Endothelial cell (in vitro differentiated cells): Measurements from ENCODE around the gene SENP8. TPM values are rescaled to one million over a fixed set of nuclear protein-coding genes. Genes with fewer than 3 reads are reported as not detected.

Experiments used
- DNase-seq: peaks from one replicate; pipeline ENCODE4 v3.0.0; 2021; ENCODE audit warnings: low spot score
- H3K27ac Mint-ChIP-seq: one replicate; pipeline ENCODE4 v1.8.0; 2021; ENCODE audit warnings: mixed read lengths, inconsistent platforms; ENCODE audit not compliant: unreplicated experiment
- H3K27me3 Mint-ChIP-seq: one replicate; pipeline ENCODE4 v1.8.0; 2021; ENCODE audit warnings: mild to moderate bottlenecking, moderate library complexity, mixed read lengths, inconsistent platforms; ENCODE audit not compliant: unreplicated experiment
- H3K36me3 Mint-ChIP-seq: one replicate; pipeline ENCODE4 v1.8.0; 2021; ENCODE audit warnings: mild to moderate bottlenecking, low read depth, mixed read lengths, inconsistent platforms; ENCODE audit not compliant: unreplicated experiment
- H3K4me1 Mint-ChIP-seq: one replicate; pipeline ENCODE4 v1.8.0; 2021; ENCODE audit warnings: mild to moderate bottlenecking, mixed read lengths, inconsistent platforms; ENCODE audit not compliant: unreplicated experiment
- H3K4me3 Mint-ChIP-seq: one replicate; pipeline ENCODE4 v1.8.0; 2021; ENCODE audit warnings: mild to moderate bottlenecking, mixed read lengths, inconsistent platforms; ENCODE audit not compliant: unreplicated experiment
- H3K9me3 Mint-ChIP-seq: one replicate; pipeline ENCODE4 v1.8.0; 2021; ENCODE audit warnings: mixed read lengths, inconsistent platforms; ENCODE audit not compliant: unreplicated experiment
- total RNA-seq: library from RNA; stranded (reverse); fragmentation: NEBNext Ultra II Directional; extraction: Animal tissue kit (Norgen Biotek cat#: 25700); gene quantifications from one replicate; pipeline ENCODE4 v1.2.1, GENCODE V29; 2021; ENCODE audit not compliant: unreplicated experiment
- TF ChIP-seq, protein P1 (sequence below): fragments of 200-600 bp; sonication (generic); IDR thresholded peaks from one replicate; pipeline ENCODE4 v1.5.0; 2021; ENCODE audit warnings: antibody characterized with exemption; ENCODE audit not compliant: unreplicated experiment

Gene SENP8
- total RNA-seq, 1 donor from 2014 or later, result 4.1 TPM

DNA sequence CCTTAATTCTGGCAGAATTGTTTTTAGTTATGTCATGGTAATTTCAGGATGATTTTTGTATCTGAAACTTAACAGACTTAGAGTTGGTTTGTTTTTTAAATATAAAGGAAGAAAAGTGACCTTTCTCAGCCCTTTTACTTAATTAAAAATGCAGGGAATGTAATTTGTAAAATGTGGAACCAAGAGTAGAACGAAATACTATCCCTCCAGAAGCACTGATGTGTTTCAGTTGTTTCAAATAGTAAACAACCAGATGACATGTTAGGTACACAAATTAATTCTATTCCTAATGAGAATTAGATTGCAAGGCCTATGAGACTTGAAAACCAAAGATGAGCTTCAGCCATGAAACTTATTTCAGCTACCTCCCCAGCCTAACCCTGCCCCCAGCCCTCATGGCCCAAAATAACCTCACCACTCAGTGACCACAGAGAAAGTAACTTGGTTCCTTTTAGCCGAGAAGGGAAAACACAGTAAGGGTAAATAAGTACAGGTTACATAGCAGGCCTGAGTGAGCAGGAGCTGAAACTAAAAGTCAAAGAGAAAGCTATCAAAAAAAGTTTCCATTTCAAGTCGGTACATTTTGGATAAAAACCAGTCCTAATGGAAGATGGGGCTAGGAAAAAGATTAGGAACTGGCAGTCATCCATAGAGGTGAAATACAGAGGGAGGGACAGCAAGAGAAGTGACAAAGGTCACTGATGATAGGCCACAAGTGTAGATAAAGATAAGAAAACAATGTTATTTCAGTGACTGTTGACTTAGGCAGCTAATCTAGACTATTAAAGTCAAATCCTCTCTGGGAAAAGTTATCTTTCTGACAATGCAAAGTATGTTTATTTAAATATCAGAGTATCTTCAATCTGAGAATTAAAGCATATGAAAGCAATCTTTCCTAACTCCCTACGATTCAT, 23.2 kb downstream of the SENP8 start:
- Mint-ChIP-seq H3K4me1 (no peaks in the 10 kb centered on the region), H3K4me3 (no peak overlapping the region), H3K27ac (no peak overlapping the region), H3K36me3 (no peaks in the 10 kb centered on the region), H3K27me3 (no peaks in the 10 kb centered on the region), H3K9me3 (no peaks in the 10 kb centered on the region)
- no peak for DNase-seq
- TF ChIP-seq, protein P1, sequence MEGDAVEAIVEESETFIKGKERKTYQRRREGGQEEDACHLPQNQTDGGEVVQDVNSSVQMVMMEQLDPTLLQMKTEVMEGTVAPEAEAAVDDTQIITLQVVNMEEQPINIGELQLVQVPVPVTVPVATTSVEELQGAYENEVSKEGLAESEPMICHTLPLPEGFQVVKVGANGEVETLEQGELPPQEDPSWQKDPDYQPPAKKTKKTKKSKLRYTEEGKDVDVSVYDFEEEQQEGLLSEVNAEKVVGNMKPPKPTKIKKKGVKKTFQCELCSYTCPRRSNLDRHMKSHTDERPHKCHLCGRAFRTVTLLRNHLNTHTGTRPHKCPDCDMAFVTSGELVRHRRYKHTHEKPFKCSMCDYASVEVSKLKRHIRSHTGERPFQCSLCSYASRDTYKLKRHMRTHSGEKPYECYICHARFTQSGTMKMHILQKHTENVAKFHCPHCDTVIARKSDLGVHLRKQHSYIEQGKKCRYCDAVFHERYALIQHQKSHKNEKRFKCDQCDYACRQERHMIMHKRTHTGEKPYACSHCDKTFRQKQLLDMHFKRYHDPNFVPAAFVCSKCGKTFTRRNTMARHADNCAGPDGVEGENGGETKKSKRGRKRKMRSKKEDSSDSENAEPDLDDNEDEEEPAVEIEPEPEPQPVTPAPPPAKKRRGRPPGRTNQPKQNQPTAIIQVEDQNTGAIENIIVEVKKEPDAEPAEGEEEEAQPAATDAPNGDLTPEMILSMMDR, result no peak

DNA sequence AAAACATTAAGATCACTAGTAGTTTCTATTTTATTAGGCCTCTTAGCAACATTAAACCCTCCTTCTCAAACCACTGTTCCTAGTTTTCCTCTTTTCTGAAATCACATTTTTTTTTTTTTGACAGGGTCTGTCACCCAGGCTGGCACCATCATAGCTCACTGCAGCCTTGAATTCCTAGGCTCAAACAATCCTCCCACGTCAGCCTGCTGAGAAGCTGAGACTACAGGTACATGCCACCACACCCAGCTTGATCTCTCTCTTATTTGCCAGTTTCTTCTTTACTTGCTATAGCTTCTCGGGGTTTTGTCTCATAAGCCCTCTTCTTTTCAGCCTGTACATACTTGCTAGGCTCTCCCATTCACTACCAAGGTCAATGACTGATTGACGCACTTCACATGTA, 28.0 kb downstream of the SENP8 start:
- no peak for DNase-seq
- Mint-ChIP-seq H3K4me3 (no peak overlapping the region), H3K27ac (no peak overlapping the region), H3K4me1 (peaks cover 2% of the 10 kb centered on the region), H3K36me3 (no peaks in the 10 kb centered on the region), H3K27me3 (no peaks in the 10 kb centered on the region), H3K9me3 (no peaks in the 10 kb centered on the region)
- TF ChIP-seq, protein P1, result no peak

- H3K27me3 Mint-ChIP-seq, result no peaks in the 10 kb centered on the region
- no peaks in the 10 kb centered on the region for H3K36me3 Mint-ChIP-seq
- TF ChIP-seq, protein P1, result no peak
- no peaks in the 10 kb centered on the region for H3K9me3 Mint-ChIP-seq
- H3K27ac Mint-ChIP-seq, result no peak overlapping the region
- DNase-seq, result no peak
- no peak overlapping the region for H3K4me3 Mint-ChIP-seq
- peaks cover 2% of the 10 kb centered on the region for H3K4me1 Mint-ChIP-seq
Observed at GRCh38 chr15:72146934-72147333, 28.7 kb downstream of the SENP8 start.

DNA sequence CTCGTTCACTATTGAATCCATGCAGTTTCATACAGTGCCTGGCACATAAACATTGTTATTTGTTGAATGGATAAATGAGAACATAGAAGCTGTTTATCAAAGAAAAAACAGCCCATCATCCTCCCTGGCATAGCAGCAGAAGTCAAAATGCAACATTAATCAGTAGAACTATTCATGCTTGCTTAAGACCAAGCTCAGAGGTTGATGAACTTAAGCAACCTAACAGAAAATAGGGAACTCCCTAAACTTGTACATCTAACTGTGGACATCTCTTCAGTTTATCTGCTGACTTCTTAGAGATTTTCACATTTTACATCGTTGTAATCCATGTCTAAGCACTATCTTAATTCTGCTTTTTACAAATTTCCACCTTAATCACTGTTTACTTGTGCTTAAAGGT, 29.2 kb downstream of the SENP8 start:
- Mint-ChIP-seq H3K36me3 (no peaks in the 10 kb centered on the region), H3K4me1 (peaks cover 2% of the 10 kb centered on the region), H3K27ac (no peak overlapping the region), H3K27me3 (no peaks in the 10 kb centered on the region), H3K4me3 (no peak overlapping the region), H3K9me3 (no peaks in the 10 kb centered on the region)
- TF ChIP-seq, protein P1, result no peak
- DNase-seq, result no peak

GRCh38 chr15:72153269-72154000, 35.2 kb downstream of the SENP8 start:
- no peaks in the 10 kb centered on the region for H3K36me3 Mint-ChIP-seq
- no peaks in the 10 kb centered on the region for H3K9me3 Mint-ChIP-seq
- peaks cover 2% of the 10 kb centered on the region for H3K4me1 Mint-ChIP-seq
- H3K27ac Mint-ChIP-seq, result no peak overlapping the region
- TF ChIP-seq, protein P1, result no peak
- H3K4me3 Mint-ChIP-seq, result no peak overlapping the region
- no peak for DNase-seq
- peaks cover 4% of the 10 kb centered on the region for H3K27me3 Mint-ChIP-seq
